ENCODE data around the gene NIPAL3. TPM values are rescaled to one million over a fixed set of nuclear protein-coding genes. Genes with fewer than 3 reads are reported as not detected.

The NIPAL3 gene
- total RNA-seq, 1 experiment from 2014 or later: 16.6 TPM

- no peak for TF ChIP-seq ATF3 (IDR thresholded peaks at IDR 0.05)
Measured at GRCh38 chr1:24379733-24380315, 35.8 kb upstream of the NIPAL3 start (continued).

GRCh38 chr1:24380508-24380907 lies 35.1 kb upstream of the NIPAL3 start:
- H3K9me2 ChIP-seq (ENCODE audit: insufficient read depth): no peaks in the 10 kb centered on the region
- H3K9ac ChIP-seq (ENCODE audit: low read length): no peak overlapping the region
- ATAC-seq (no peak), DNase-seq (ENCODE audit: low read depth, low spot score) (no peak)
- peaks cover 0 to 5% of the 10 kb centered on the region in 2 experiments; a peak in 1 of 4 replicates for H3K36me3 ChIP-seq (ENCODE audit: control insufficient read depth in 1 of 2, insufficient read depth in 2 of 2, low read length in 2 of 2)
- ChIA-PET POLR2A (no interaction called here), RAD21 (ENCODE audit: low non-redundant PET in 1 of 2, low total read pairs in 2 of 2, uncharacterized antibody in 2 of 2, unreplicated experiment in 2 of 2) (no interaction called here), CTCF (interaction anchor here (2.7 kb wide), 1 partner anchor 11 kb away, joined by 6 read pairs; no protein-coding TSS in a partner anchor)
- H3K4me1 ChIP-seq (ENCODE audit: control insufficient read depth in 1 of 2, insufficient read depth in 2 of 2, low read length in 2 of 2): peaks cover 0 to 28% of the 10 kb centered on the region in 2 experiments; a peak in 2 of 4 replicates
- H3K4me3 ChIP-seq (replicated peaks in 1 of 2; ENCODE audit: low read depth in 1 of 2, low read length in 2 of 2): no peak overlapping the region
- H2AFZ ChIP-seq (ENCODE audit: low read depth, low read length, poor library complexity, severe bottlenecking): no peak overlapping the region
- no TSS peak for BruUV-seq (replicated peaks)
- H3K27ac ChIP-seq (ENCODE audit: low read depth, low read length): no peak overlapping the region
- H4K20me1 ChIP-seq (ENCODE audit: insufficient read depth): no peaks in the 10 kb centered on the region
- intact Hi-C loops (cut with micrococcal nuclease): no loop called here
- no peaks in the 10 kb centered on the region for H3K9me3 ChIP-seq (ENCODE audit: control insufficient read depth in 1 of 2, insufficient read depth in 1 of 2, low read depth in 1 of 2, low read length in 2 of 2)
- H3K4me2 ChIP-seq (ENCODE audit: low read length): no peak overlapping the region
- no peaks in the 10 kb centered on the region for H3K27me3 ChIP-seq (ENCODE audit: insufficient read depth, low read length)
- H3K79me2 ChIP-seq (ENCODE audit: insufficient read depth, low read length): no peaks in the 10 kb centered on the region
- TF ChIP-seq SP1 (IDR thresholded peaks at IDR 0.05; ENCODE audit: low read depth) (no peak), ZBTB33 (IDR thresholded peaks at IDR 0.05; ENCODE audit: extremely low read depth, insufficient replicate concordance, low read length) (no peak), ATF3 (IDR thresholded peaks at IDR 0.05) (no peak), ZNF274 (IDR thresholded peaks at IDR 0.05; ENCODE audit: low read depth, low read length) (no peak), EZH2 (IDR thresholded peaks at IDR 0.05) (no peak)

All from HCT116 (cell line).